GM12878 (cell line): ENCODE results near the gene DLG2. TPM values are rescaled to one million over a fixed set of nuclear protein-coding genes. Genes with fewer than 3 reads are reported as not detected.

ENCODE experiments used
- ATAC-seq: fragments of 200-7000 bp; cut with Tn5 transposase; 3 replicates; pipeline ENCODE4 v1.9.1; 2020; ENCODE audit warnings: mild to moderate bottlenecking, moderate library complexity
- BruUV-seq: library from RNA; stranded (reverse); fragments of 400-500 nt; replicated peaks from 2 replicates; lab custom pipeline; 2021; lab: Mats Ljungman, UMichigan
- CTCF ChIA-PET: fragments of 300-600 bp; sonication (Branson Sonifier 250); formaldehyde crosslinking; extraction: SDS; loops from one replicate; lab custom pipeline; 2021; ENCODE audit warnings: inconsistent platforms; lab: Yijun Ruan, JAX
- POLR2A ChIA-PET: fragments of 350-600 bp; formaldehyde crosslinking; extraction: SDS; loops from one replicate; lab custom pipeline; 2021; ENCODE audit warnings: inconsistent platforms; lab: Charles Lee
- RAD21 ChIA-PET: fragments of 300-600 bp; sonication (Branson Sonifier 250); formaldehyde crosslinking; loops from one replicate; lab custom pipeline; 2023; ENCODE audit warnings: antibody characterized with exemption; ENCODE audit not compliant: unreplicated experiment; lab: Charles Lee
- SMC1A ChIA-PET: fragments of 300-600 bp; sonication (Branson Sonifier 250); formaldehyde crosslinking; loops from one replicate; lab custom pipeline; 2023; ENCODE audit not compliant: unreplicated experiment, uncharacterized antibody; lab: Charles Lee
- DNase-seq: peaks from one replicate; pipeline ENCODE4 v3.0.0-alpha.2; 2011; ENCODE audit warnings: low read depth, low spot score
- FAIRE-seq: peaks from 3 replicates; lab custom pipeline; 2011; peaks lifted over from hg19 to GRCh38; lab: Jason Lieb, UNC
- H2AFZ ChIP-seq: 2 replicates; pipeline ENCODE4 v1.6.0; 2011; ENCODE audit warnings: low read depth, low read length, control low read depth; ENCODE audit not compliant: control insufficient read depth
- H3K27ac ChIP-seq: 2 replicates; pipeline ENCODE4 v1.5.1; 2011; ENCODE audit warnings: control low read depth; ENCODE audit not compliant: control insufficient read depth, insufficient read depth
- H3K27me3 ChIP-seq, 2 experiments: replicated peaks in 1 of 2; 2 replicates each; pipeline versions ENCODE4 v1.6.0 to v1.6.1; 2011; ENCODE audit warnings: low read length in 1 of 2; ENCODE audit not compliant: control insufficient read depth in 2 of 2, insufficient read depth in 2 of 2
- H3K36me3 ChIP-seq, 2 experiments: 2 replicates each; pipeline ENCODE4 v1.5.1; 2011; ENCODE audit warnings: low read length in 1 of 2; ENCODE audit not compliant: control insufficient read depth in 2 of 2, insufficient read depth in 2 of 2
- H3K4me1 ChIP-seq: 2 replicates; pipeline ENCODE4 v1.6.1; 2011; ENCODE audit warnings: mild to moderate bottlenecking, low read length, moderate library complexity, mixed read lengths; ENCODE audit not compliant: control insufficient read depth, insufficient read depth
- H3K4me2 ChIP-seq: 2 replicates; pipeline ENCODE4 v1.6.0; 2011; ENCODE audit warnings: control low read depth; ENCODE audit not compliant: control insufficient read depth, insufficient read depth
- H3K4me3 ChIP-seq: fragments of 200-600 bp; sonication (generic); 2 replicates; pipeline ENCODE4 v1.5.1; 2016
- H3K79me2 ChIP-seq: 2 replicates; pipeline ENCODE4 v1.6.0; 2011; ENCODE audit warnings: low read length; ENCODE audit not compliant: control insufficient read depth, insufficient read depth
- H3K9ac ChIP-seq: 2 replicates; pipeline ENCODE4 v1.8.0; 2011; ENCODE audit warnings: low read length, control low read depth, mixed read lengths; ENCODE audit not compliant: control insufficient read depth, insufficient read depth
- H3K9me3 ChIP-seq: replicated peaks from 3 replicates; pipeline ENCODE4 v1.5.1; 2011; ENCODE audit warnings: mild to moderate bottlenecking, low read length; ENCODE audit not compliant: control insufficient read depth, insufficient read depth
- H4K20me1 ChIP-seq: 2 replicates; pipeline ENCODE4 v1.6.0; 2011; ENCODE audit not compliant: control insufficient read depth, insufficient read depth
- BCL11A ChIP-seq: IDR thresholded peaks from 2 replicates; pipeline ENCODE4 v1.6.1; 2011; ENCODE audit warnings: low read depth, low read length
- CHD1 ChIP-seq: IDR thresholded peaks from 2 replicates; pipeline ENCODE4 v1.6.1; 2012; ENCODE audit warnings: low read depth, low read length, improper control_type of control experiment
- E2F4 ChIP-seq: IDR thresholded peaks from 2 replicates; pipeline ENCODE4 v1.6.1; 2012; ENCODE audit warnings: low read depth, low read length, improper control_type of control experiment
- ESRRA ChIP-seq: IDR thresholded peaks from 2 replicates; pipeline ENCODE4 v1.6.1; 2012; ENCODE audit warnings: mild to moderate bottlenecking, low read length, improper control_type of control experiment
- GABPA ChIP-seq: IDR thresholded peaks from 2 replicates; pipeline ENCODE4 v1.6.1; 2014; ENCODE audit warnings: antibody characterized with exemption, low read depth, mild to moderate bottlenecking, inconsistent platforms
- IKZF1 ChIP-seq: fragments of 450-650 bp; conservative IDR thresholded peaks from 2 replicates; pipeline ENCODE4 v1.6.1; 2017; ENCODE audit warnings: antibody characterized with exemption, mild to moderate bottlenecking
- KAT2A ChIP-seq: conservative IDR thresholded peaks from 2 replicates; pipeline ENCODE4 v1.6.1; 2011; ENCODE audit warnings: low read depth, low read length; ENCODE audit not compliant: control insufficient read depth
- MAX ChIP-seq: IDR thresholded peaks from 2 replicates; pipeline ENCODE4 v1.6.1; 2012; ENCODE audit warnings: low read depth, low read length, improper control_type of control experiment
- NFXL1 ChIP-seq: fragments of 450-650 bp; IDR thresholded peaks from 2 replicates; pipeline ENCODE4 v1.6.1; 2017; ENCODE audit warnings: antibody characterized with exemption, mild to moderate bottlenecking, borderline replicate concordance
- NRF1 ChIP-seq: conservative IDR thresholded peaks from 2 replicates; pipeline ENCODE4 v1.6.1; 2011; ENCODE audit warnings: mild to moderate bottlenecking, low read depth, low read length, improper control_type of control experiment
- PML ChIP-seq: IDR thresholded peaks from 2 replicates; pipeline ENCODE4 v1.6.1; 2012; ENCODE audit warnings: low read length, inconsistent platforms
- RBBP5 ChIP-seq: fragments of 200-600 bp; sonication (generic); conservative IDR thresholded peaks from 2 replicates; pipeline ENCODE4 v1.6.1; 2016
- SRF ChIP-seq, 2 experiments: IDR thresholded peaks; 2 replicates each; pipeline ENCODE4 v1.6.1; 2011; ENCODE audit warnings: low read depth in 2 of 2, low read length in 2 of 2, mild to moderate bottlenecking in 1 of 2, moderate library complexity in 1 of 2
- ZBTB4 ChIP-seq: fragments of 450-650 bp; formaldehyde crosslinking; IDR thresholded peaks from 2 replicates; pipeline ENCODE4 v1.4.0; 2022; ENCODE audit warnings: mild to moderate bottlenecking, moderate library complexity
- ZNF217 ChIP-seq: fragments of 450-650 bp; IDR thresholded peaks from 2 replicates; pipeline ENCODE4 v1.6.1; 2017; ENCODE audit warnings: antibody characterized with exemption, mild to moderate bottlenecking
- ZNF622 ChIP-seq: fragments of 450-650 bp; IDR thresholded peaks from 2 replicates; pipeline ENCODE4 v1.6.1; 2017; ENCODE audit warnings: mild to moderate bottlenecking, inconsistent platforms
- ZNF687 ChIP-seq: fragments of 450-650 bp; IDR thresholded peaks from 2 replicates; pipeline ENCODE4 v1.6.1; 2017; ENCODE audit warnings: mild to moderate bottlenecking, moderate library complexity
- in situ Hi-C: fragments of 300-500 bp; cut with MboI; formaldehyde crosslinking; loops from 9 replicates; pipeline ENCODE4 v1.14.3; 2018; ENCODE audit warnings: mixed read lengths
- intact Hi-C: fragments of 100-400 bp; cut with micrococcal nuclease; formaldehyde crosslinking; loops from one replicate; pipeline ENCODE4 v1.14.2; 2022; ENCODE audit not compliant: unreplicated experiment
- polyA plus RNA-seq, 11 experiments: library from polyadenylated mRNA; depleted of rRNA in 4 of 11; unstranded in 6 of 11; stranded (reverse) in 5 of 11; fragments of >200 nt; fragmentation: Nextera tagmentation in 4 of 11; fragmentation: Illumina TruSeq in 1 of 11; extraction: Ambion mirVana in 4 of 11; extraction: Trizol in 1 of 11; gene quantifications; 1 replicate in 1 of 11; 2 replicates in 10 of 11; pipeline versions ENCODE4 v1.2.1 to v1.2.3, GENCODE V29; 2011 to 2016; ENCODE audit warnings: inconsistent platforms in 2 of 11, missing spikeins in 2 of 11, low read depth in 1 of 11
- total RNA-seq, 4 experiments: library from RNA; depleted of rRNA in 3 of 4; stranded (reverse); fragments of >200 nt in 3 of 4; fragmentation: Illumina TruSeq in 1 of 4; extraction: Trizol in 1 of 4; gene quantifications; 2 replicates each; pipeline versions ENCODE4 v1.2.1 to v1.2.3, GENCODE V29; 2013 to 2021

The DLG2 gene
- total and polyA plus RNA-seq, 10 of the 15 experiments (the other 5 are each of a cell fraction or from before 2014, with no cell fraction given): 0.09 to 0.98 (median 0.35) TPM

GRCh38 chr11:84355911-84356310, 1271.2 kb downstream of the DLG2 start:
- CTCF ChIA-PET: no interaction called here

More at GRCh38 chr11:84355911-84356310, 1271.2 kb downstream of the DLG2 start:
- no peak overlapping the region for H3K4me2 ChIP-seq
- H3K4me1 ChIP-seq: no peaks in the 10 kb centered on the region
- ChIA-PET SMC1A (no interaction called here), RAD21 (no interaction called here), POLR2A (no interaction called here)
- H3K27me3 ChIP-seq: no peaks in the 10 kb centered on the region
- H3K9me3 ChIP-seq: no peaks in the 10 kb centered on the region
- TF ChIP-seq NFXL1: no peak
- no peak for TF ChIP-seq ESRRA
- no peak for TF ChIP-seq ZNF622
- TF ChIP-seq NRF1: no peak
- TF ChIP-seq PML: no peak
- TF ChIP-seq KAT2A: no peak
- no peak for TF ChIP-seq RBBP5
- no peak for TF ChIP-seq SRF (IDR thresholded peaks at IDR 0.05; ENCODE audit: low read depth in 2 of 2, low read length in 2 of 2)
- no peak for TF ChIP-seq IKZF1
- no peak for TF ChIP-seq E2F4
- no peak for TF ChIP-seq GABPA
- TF ChIP-seq ZNF687: no peak
- TF ChIP-seq ZBTB4 (CRISPR knock-in tag): no peak
- no peak for TF ChIP-seq CHD1
- TF ChIP-seq BCL11A: no peak
- no peak for TF ChIP-seq ZNF217
- no peak for TF ChIP-seq MAX
- intact Hi-C loops (no loop called here), in situ Hi-C loops (no loop called here)
- BruUV-seq: no TSS peak
- no peaks in the 10 kb centered on the region for H4K20me1 ChIP-seq
- H3K79me2 ChIP-seq: no peaks in the 10 kb centered on the region
- H3K27ac ChIP-seq: no peak overlapping the region
- H3K9ac ChIP-seq: no peak overlapping the region
- H3K4me3 ChIP-seq: no peak overlapping the region
- no peak for FAIRE-seq
- DNase-seq: no peak
- ATAC-seq: no peak
- H3K36me3 ChIP-seq: no peaks in the 10 kb centered on the region
- H2AFZ ChIP-seq: no peak overlapping the region
